Putamen (tissue), 1 donor: ENCODE data around the gene NEUROG1.

Experiments used
- DNase-seq: peaks from one replicate; pipeline ENCODE4 v3.0.0-alpha.2; 2016; ENCODE audit warnings: low spot score

Gene NEUROG1

GRCh38 chr5:135535820-135536801, at the start of gene NEUROG1:
Gene NEUROG1 (minus strand): TSS chr5:135535964. CDS start chr5:135535690, 274 bp downstream.
- no peak for DNase-seq

- DNase-seq = no peak
Observed at GRCh38 chr5:135584918-135585317, 49.2 kb upstream of the NEUROG1 start.

- no peak for DNase-seq
Observed at GRCh38 chr5:135584276-135584675, 48.5 kb upstream of the NEUROG1 start.

GRCh38 chr5:135582099-135582781, 46.5 kb upstream of the NEUROG1 start:
- no peak for DNase-seq

- peak; percentile 55 for DNase-seq
Observed at GRCh38 chr5:135578685-135579341, 43.0 kb upstream of the NEUROG1 start, which contains the start of gene CXCL14. Gene CXCL14 (minus strand): TSS chr5:135578991. CDS start chr5:135578778, 213 bp downstream.

- DNase-seq = no peak
Observed at GRCh38 chr5:135578305-135578684, 42.5 kb upstream of the NEUROG1 start.

- peak; percentile 39 for DNase-seq
Observed at GRCh38 chr5:135577421-135577820, 41.7 kb upstream of the NEUROG1 start.

GRCh38 chr5:135576075-135576599, 40.4 kb upstream of the NEUROG1 start:
- no peak for DNase-seq

GRCh38 chr5:135574493-135574892, 38.7 kb upstream of the NEUROG1 start:
- no peak for DNase-seq

GRCh38 chr5:135571902-135572301, 36.1 kb upstream of the NEUROG1 start:
- DNase-seq = no peak

GRCh38 chr5:135571066-135571609, 35.4 kb upstream of the NEUROG1 start:
- no peak for DNase-seq

GRCh38 chr5:135570453-135570764, 34.6 kb upstream of the NEUROG1 start:
- no peak for DNase-seq

GRCh38 chr5:135569755-135570452, 34.1 kb upstream of the NEUROG1 start:
- no peak for DNase-seq

GRCh38 chr5:135568923-135569360, 33.2 kb upstream of the NEUROG1 start:
- DNase-seq = no peak

GRCh38 chr5:135568246-135568645, 32.5 kb upstream of the NEUROG1 start:
- no peak for DNase-seq

- DNase-seq = no peak
Observed at GRCh38 chr5:135567661-135568060, 31.9 kb upstream of the NEUROG1 start.

- no peak for DNase-seq
Observed at GRCh38 chr5:135566422-135567400, 30.9 kb upstream of the NEUROG1 start.

GRCh38 chr5:135565725-135566421, 30.1 kb upstream of the NEUROG1 start:
- peak; percentile 49 for DNase-seq

- no peak for DNase-seq
Observed at GRCh38 chr5:135565266-135565665, 29.5 kb upstream of the NEUROG1 start.
